Brain microvascular endothelial cell (primary cell): ENCODE results near the gene S100A4.
"Not testable (repeated sequence)": the region's sequence is repeated elsewhere in the genome, so short reads cannot be mapped to it uniquely, and the experiment has no call there.

Experiments used
- DNase-seq: peaks from one replicate; pipeline ENCODE4 v3.0.0-alpha.2; 2020
- H3K27ac ChIP-seq: fragments of 250-450 bp; sonication (Bioruptor Pico); 2 replicates; pipeline ENCODE4 v1.5.1; 2020; ENCODE audit warnings: mild to moderate bottlenecking, moderate library complexity
- H3K27me3 ChIP-seq: fragments of 250-450 bp; sonication (Bioruptor Pico); replicated peaks from 2 replicates; pipeline ENCODE4 v1.5.1; 2020; ENCODE audit warnings: mild to moderate bottlenecking
- H3K36me3 ChIP-seq: fragments of 250-450 bp; sonication (Bioruptor Pico); replicated peaks from 2 replicates; pipeline ENCODE4 v1.5.1; 2020; ENCODE audit warnings: mild to moderate bottlenecking
- H3K4me3 ChIP-seq: 2 replicates; pipeline ENCODE4 v1.5.1; 2011; ENCODE audit warnings: low read depth, mild to moderate bottlenecking, control low read depth, low read length, moderate library complexity
- in situ Hi-C: cut with HindIII; loops from 2 replicates; pipeline ENCODE4 v1.10.0; 2017; ENCODE audit warnings: low sequenced_read_pairs, low pct_ligation_motif_present
- TF ChIP-seq, protein P1 (sequence below): IDR thresholded peaks from 2 replicates; pipeline ENCODE4 v1.5.1; 2011; ENCODE audit warnings: low read depth, mild to moderate bottlenecking, moderate library complexity, low read length, control low read depth, inconsistent platforms; ENCODE audit errors: missing control alignments

Gene S100A4

DNA sequence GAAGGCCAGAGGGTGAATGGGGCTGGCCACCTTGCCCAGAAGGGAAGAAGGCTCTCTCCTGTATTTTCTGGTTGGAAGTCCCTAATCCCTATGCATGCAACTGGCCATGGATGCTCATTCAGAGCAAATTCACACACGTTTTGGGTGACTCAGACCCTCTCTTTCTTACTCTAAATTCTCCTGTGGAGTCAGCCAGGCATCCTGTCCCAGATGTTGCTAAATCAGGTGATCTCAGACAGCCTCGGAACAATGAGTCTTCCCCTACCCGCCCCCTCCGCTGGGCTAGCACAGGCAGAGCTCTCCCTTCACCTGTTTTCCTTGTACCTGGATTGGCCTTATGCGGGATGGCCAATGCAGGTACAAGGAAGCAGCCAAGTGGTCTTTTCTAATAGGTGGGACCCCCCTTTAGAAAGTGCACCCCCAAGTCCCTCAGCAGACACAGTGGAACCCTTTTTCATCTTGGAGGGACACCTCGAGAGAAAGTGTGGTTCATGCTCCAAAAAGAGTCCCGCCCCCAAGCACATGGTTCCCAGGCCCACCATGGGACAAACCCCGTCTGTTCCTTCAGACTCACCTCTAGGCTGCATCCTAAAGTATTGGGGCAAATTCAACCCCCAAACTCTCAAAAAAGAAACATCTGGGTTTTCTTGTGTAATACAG is 18.5 kb downstream of the S100A4 start:
- TF ChIP-seq, protein P1, sequence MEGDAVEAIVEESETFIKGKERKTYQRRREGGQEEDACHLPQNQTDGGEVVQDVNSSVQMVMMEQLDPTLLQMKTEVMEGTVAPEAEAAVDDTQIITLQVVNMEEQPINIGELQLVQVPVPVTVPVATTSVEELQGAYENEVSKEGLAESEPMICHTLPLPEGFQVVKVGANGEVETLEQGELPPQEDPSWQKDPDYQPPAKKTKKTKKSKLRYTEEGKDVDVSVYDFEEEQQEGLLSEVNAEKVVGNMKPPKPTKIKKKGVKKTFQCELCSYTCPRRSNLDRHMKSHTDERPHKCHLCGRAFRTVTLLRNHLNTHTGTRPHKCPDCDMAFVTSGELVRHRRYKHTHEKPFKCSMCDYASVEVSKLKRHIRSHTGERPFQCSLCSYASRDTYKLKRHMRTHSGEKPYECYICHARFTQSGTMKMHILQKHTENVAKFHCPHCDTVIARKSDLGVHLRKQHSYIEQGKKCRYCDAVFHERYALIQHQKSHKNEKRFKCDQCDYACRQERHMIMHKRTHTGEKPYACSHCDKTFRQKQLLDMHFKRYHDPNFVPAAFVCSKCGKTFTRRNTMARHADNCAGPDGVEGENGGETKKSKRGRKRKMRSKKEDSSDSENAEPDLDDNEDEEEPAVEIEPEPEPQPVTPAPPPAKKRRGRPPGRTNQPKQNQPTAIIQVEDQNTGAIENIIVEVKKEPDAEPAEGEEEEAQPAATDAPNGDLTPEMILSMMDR, result no peak
- Histone ChIP-seq H3K27ac (no peak overlapping the region), H3K36me3 (no peaks in the 10 kb centered on the region), H3K4me3 (no peak overlapping the region), H3K27me3 (no peaks in the 10 kb centered on the region)
- in situ Hi-C loops, result no loop called here
- no peak for DNase-seq

DNA sequence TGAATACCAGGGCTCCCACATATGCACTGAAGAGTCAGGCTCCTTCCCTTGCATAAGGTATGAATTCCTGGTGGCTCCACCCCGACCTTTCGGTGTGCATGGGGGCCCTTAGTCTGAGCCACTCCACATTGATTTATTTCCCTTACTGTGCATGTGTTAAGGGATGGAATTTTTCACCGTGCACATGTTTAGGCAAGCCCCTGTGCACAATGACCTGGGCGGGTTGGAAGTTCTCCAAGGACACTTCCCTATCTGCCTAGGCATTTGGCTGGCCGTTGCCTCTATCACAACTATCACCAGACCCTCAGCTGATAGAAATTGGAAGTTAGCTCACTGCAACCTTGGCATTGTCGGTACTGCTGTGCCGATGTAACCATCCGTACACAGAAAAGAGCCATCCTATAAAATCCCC is 19.5 kb downstream of the S100A4 start:
- Histone ChIP-seq H3K4me3 (no peak overlapping the region), H3K27ac (no peak overlapping the region), H3K27me3 (no peaks in the 10 kb centered on the region), H3K36me3 (no peaks in the 10 kb centered on the region)
- in situ Hi-C loops, result no loop called here
- TF ChIP-seq, protein P1, result no peak
- DNase-seq, result no peak

DNA sequence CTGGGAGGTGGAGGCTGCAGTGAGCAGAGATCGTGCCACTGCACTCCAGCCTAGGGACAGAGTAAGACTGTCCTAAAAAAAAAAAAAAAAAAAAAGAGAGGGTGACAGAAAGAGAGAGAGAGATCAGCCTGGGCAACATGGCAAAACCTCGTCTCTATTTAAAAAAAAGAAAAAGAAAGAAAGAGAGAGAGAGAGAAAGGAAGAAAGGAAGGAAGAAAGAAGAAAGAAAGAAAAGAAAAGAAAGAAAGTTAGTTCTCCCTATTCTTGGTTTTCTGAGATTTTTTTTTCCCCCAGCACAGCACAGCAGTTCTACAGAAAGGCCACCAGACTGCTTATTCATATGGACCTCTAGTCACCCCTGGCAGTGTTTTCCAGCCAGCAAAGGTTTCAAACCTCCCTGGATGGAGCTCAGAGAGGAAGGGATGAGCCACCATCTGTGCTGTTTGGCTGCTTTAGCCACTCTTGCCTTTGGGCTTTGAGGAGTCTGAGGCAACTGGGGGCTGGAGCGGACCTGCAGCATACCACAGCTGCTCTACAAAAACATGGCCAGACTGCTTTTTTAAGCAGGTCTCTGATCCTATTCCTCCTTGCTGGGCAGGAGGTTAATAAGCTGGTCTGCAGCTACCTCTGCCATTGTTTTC is 20.4 kb downstream of the S100A4 start:
- Histone ChIP-seq H3K27me3 (no peaks in the 10 kb centered on the region), H3K36me3 (no peaks in the 10 kb centered on the region), H3K27ac (no peak overlapping the region), H3K4me3 (no peak overlapping the region)
- TF ChIP-seq, protein P1, result no peak
- DNase-seq, result no peak
- in situ Hi-C loops, result no loop called here

DNA sequence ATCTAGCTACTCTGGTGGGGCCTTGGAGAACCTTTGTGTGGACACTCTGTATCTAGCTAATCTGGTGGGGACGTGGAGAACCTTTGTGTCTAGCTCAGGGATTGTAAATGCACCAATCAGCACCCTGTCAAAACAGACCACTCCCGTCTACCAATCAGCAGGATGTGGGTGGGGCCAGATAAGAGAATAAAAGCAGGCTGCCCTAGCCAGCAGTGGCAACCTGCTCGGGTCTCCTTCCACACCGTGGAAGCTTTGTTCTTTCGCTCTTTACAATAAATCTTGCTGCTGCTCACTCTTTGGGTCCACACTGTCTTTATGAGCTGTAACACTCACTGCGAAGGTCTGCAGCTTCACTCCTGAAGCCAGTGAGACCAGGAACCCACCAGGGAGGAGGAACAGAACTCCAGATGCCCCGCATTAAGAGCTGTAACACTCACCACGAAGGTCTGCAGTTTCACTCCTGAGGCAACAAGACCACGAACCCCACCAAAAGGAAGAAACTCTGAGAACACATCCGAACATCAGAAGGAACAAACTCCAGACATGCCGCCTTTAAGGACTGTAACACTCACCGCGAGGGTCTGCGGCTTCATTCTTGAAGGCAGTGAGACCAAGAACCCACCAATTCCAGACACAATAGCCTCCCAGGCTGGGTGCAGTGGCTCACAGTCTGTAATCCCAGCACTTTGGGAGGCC is 23.1 kb downstream of the S100A4 start:
- H3K27ac ChIP-seq, H3K4me3 ChIP-seq, H3K36me3 ChIP-seq, H3K27me3 ChIP-seq, DNase-seq, in situ Hi-C loops: not testable (repeated sequence)

DNA sequence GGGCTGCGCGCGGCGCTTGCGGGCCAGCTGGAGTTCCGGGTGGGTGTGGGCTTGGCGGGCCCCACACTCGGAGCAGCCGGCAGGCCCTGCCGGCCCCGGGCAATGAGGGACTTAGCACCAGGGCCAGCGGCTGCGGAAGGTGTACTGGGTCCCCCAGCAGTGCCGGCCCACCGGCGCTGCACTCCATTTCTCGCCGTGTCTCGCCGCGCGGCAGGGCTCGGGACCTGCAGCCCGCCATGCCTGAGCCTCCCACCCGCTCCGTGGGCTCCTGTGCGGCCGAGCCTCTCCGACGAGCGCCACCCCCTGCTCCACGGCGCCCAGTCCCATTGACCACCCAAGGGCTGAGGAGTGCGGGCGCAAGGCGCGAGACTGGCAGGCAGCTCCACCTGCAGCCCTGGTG is 23.8 kb downstream of the S100A4 start:
- H3K27me3 ChIP-seq, DNase-seq, H3K36me3 ChIP-seq, in situ Hi-C loops, H3K27ac ChIP-seq, H3K4me3 ChIP-seq: not testable (repeated sequence)

DNA sequence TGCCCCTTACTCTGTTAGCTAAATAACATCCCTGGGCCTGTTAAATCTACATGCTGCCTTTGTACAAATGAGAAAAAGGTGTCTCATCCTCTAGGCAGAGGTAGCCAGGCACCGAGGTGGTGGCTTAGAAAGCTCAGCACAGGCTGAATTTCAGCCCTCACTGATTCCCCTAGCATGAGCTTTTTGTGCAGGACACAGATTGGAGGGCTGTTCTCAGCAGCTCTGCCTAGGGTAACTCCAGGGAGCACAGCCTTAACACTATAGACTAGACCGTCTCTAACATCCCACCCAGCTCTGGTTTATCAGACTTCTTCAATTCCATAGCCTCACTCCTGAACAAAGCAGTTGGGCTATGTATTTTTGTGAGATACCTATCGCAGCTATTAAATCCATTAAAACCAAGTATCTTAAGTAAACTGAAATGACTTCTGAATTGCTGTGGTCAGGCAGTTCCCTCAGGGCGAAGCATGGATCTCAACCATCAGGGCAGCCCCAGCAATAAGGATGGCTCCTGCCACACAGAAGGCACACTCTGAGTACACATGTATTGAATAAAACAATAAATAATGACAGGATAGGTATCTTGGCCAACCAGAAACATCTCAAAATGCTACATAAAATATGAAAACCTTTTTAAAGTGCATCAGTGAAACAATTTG is 24.7 kb downstream of the S100A4 start:
- Histone ChIP-seq H3K27me3 (no peaks in the 10 kb centered on the region), H3K4me3 (no peak overlapping the region), H3K36me3 (no peaks in the 10 kb centered on the region), H3K27ac (no peak overlapping the region)
- TF ChIP-seq, protein P1, result no peak
- no peak for DNase-seq
- in situ Hi-C loops, result no loop called here

DNA sequence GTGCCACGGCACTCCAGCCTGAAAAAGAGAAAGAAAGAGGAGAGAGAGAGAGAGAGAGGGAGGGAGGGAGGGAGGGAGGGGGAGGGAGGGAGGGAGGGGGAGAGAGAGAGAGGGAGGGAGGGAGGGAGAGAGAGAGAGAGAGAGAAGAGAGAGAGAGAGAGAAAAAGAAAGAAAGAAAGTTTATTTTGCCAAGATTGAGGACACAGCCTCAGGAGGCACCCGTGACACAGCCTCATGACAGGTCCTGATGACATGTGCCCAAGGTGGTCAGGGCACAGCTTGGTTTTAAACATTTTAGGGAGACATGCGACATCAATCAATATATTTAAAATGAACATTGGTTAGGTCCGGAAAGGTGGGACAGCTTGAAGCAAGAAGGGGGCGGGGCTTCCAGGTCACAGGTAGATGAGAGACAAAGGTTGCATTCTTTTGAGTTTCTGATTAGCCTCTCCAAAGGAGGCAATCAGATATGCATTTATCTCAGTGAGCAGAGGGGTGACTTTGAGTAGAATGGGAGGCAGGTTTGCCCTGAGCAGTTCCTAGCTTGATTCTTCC is 25.4 kb downstream of the S100A4 start:
- in situ Hi-C loops, H3K27ac ChIP-seq, H3K27me3 ChIP-seq, DNase-seq, H3K4me3 ChIP-seq, H3K36me3 ChIP-seq: not testable (repeated sequence)
